ENCODE results near the gene DCUN1D1.
A peak's percentile ranks its signal among the peaks of the same experiment; 100 is the strongest.

DCUN1D1 gene

DNA sequence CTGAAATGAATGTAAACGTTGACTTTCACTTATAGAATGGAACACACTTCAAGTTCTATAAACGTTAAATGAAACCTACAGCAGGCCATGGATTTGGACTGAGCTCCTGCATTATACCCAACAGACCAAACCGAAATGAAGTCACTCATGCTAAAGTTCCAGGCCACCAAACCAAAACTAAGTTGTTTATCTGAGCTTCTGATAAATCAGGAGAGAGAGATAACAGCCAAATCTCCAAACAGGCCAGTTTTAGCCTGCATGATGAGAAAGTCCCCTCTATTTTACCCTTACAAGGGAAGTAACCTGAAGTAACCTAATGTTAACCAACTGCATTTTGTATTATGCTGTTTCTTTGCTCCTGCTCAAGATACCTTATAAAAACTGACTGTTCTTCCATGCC is 44.5 kb downstream of the DCUN1D1 start:
- DNase-seq: no peak

GRCh38 chr3:182925944-182926337 is 54.4 kb downstream of the DCUN1D1 start:
- DNase-seq: no peak

GRCh38 chr3:182925330-182925943 is 54.9 kb downstream of the DCUN1D1 start:
- no peak for DNase-seq

- no peak for DNase-seq
Measured at GRCh38 chr3:182921665-182922355, 58.5 kb downstream of the DCUN1D1 start.

- no peak for DNase-seq
Measured at GRCh38 chr3:182920515-182921084, 59.7 kb downstream of the DCUN1D1 start.

DNA sequence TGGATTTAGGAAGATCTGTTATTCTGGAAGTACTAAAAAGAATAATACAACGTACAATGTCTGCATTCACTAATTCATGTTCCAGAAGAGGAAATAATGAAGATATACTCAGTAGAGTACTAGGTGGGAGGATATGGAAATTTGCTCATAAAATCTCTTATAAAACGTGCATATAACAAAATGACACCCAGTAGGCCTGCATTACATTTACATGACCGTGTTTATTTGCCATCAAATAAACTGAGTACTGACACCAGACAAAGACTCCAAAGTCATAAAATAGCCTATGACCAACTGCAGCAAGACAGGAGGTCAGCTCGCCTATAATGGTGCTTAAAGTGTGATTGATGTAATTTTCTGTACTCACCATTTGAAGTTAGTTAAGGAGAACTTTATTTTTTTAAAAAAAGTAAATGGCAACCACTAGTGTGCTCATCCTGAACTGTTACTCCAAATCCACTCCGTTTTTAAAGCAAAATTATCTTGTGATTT is 60.4 kb downstream of the DCUN1D1 start:
- DNase-seq: no peak

- DNase-seq: no peak
Measured at GRCh38 chr3:182917134-182917533, 63.2 kb downstream of the DCUN1D1 start.

DNA sequence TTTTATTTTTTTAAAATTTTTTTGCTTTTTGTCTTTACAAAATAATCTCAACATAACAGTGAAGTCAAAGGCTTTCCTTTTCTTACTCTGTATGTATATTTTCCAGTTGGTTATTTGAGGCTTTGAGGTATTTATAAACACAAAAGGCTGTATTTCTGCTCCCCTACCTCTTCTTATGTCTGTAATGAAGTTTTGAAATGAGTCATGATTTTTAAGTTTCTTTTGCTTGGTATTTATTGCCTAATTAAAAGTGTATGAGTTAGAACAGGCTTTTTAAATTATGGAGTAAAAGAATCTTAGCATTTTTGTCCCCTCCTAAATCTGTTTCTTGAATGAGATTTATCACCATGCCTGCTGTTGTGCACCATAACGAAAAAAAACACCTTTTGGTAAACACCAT is 66.0 kb downstream of the DCUN1D1 start:
- DNase-seq: no peak

- DNase-seq: no peak
Measured at GRCh38 chr3:182913889-182914288, 66.4 kb downstream of the DCUN1D1 start.

DNA sequence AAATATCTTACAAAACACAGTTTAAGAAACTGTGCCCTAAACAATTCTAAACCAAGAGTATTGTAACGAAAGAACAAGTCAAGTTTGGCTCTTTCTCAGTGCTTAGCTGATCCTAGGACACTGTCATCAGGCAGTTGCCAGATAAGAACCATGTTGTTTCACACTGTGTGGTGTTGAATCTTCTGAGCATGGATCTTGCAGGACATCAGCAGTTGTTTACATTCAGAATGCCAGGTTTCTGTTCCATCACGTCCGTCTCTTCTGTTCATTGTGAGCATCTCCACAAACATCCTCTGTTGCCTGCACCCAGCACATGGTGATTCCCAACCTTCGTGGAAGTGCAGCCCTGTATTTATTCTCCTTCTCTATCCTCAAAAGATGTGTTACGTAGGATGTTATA is 67.9 kb downstream of the DCUN1D1 start:
- no peak for DNase-seq

DNA sequence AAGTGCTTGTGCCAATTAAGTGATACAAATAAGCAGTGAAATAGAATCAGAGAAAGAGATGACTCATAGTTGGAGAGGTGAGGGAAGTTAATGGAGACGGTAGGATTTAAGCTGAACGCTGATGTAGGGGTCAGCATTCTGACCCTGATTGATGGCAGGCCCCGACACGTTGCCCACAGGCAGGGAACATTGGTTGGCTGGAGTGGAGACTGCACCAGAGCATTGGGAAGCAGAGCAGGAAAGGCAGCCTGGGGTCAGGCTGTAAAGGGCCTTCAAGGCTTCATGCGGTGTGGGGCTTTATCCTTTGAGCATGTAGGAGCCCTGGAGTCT is 68.6 kb downstream of the DCUN1D1 start:
- no peak for DNase-seq

DNA sequence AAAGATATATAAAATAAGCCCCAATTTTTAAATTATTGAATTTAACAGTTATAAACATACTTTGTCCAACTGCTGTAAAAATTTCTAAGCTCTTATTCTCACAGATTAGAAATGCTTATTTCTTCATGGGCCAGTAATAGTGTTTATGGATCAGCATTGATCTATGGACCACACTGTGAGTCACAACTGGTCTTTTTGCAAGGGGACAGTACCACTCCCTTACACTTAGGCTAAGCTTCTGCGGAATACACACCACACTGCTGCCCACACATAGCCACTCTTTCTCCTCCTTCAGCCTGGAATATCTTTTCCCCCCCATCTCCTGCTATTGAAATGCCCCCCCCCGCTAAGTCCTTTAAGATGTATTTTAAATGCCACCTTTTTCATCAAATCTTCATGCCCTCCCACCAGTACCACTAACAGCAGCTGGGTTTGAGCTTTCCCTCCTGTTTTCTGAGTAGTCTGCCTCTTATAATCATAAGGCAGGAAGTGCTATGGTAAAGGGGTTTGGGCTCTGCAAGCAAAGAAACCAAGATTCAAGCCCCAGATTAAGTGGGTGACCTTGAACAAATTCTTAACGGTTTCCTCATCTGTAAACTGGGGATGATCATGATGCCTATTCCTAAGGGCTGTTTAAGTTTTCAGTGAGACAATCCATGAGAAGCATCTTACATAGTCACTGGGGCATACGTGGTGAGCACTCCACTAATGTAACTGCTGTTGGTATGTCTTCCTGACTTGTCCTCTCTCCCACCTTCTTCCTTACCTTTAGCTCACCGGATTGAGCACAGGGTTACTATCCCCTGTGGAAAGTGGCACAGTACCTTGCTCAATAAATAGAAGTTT is 69.2 kb downstream of the DCUN1D1 start:
- no peak for DNase-seq

DNA sequence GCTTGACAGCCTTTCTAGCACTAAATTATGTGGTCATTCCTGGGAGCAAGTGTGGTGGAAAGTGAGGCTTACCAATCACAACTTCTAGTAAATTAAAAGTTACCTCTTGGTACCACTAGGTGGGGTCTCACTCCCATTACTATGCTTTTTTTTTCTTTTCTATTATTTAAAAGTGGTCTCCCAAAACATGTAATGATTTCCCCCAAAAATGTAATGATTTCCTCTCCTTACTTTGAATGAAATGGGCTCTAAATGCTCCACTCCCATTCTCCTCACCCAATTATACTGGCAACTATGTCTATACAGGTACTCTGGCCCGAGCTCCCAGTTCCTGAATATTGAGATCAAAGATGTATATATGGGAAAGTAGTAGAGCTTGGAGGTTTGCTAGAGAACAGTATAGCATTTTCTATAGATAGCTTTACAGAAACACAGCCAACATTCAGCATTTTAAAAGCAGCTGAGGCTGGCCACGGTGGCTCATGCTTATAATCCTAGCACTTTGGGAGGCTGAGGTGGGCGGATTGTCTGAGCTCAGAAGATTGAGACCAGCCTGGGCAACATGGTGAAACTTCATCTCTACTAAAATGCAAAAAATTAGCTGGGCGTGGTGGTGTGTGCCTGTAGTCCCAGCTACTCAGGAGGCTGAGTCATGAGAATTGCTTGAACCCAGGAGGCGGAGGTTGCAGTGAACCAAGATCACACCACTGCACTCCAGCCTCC is 70.9 kb downstream of the DCUN1D1 start:
- DNase-seq: peak; percentile 31

DNA sequence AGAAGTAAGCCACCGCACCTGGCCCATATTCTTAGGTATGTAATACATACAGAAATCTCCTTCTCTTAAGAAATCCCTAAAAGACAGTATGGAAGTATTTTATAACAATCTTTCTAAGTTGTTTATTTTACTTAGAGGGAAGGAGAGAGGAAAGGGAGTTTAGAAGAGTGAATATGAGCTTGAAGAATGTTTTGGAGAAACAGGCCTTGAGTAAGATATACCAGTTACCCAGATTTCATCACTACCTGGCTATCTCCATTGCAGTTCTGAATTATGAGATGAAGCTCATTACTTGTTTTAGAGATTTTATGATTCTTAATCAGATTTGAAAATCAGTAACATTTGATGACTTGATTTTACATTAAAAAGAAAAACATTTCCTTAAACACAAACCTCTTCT is 71.9 kb downstream of the DCUN1D1 start:
- DNase-seq: no peak

GRCh38 chr3:182906036-182906435 is 74.3 kb downstream of the DCUN1D1 start:
- no peak for DNase-seq

DNA sequence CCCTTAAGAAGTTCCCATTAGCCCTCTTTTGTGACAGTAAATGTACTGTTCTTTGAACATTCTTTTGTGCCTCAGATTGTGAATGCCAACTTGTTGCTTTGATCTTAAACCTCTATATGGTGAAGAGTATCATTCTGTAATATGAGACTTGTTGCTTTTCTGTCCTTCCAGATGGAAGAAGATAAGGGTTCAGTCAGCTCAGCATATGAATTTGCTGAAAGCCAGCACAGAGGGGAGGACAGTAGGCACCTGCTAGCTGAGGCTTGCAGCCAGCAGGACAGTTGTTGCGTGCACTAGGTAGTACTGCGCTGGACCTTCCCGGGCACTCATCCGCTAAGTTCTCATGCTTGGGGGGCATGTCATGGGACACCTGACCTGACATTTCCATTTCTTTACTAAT is 74.7 kb downstream of the DCUN1D1 start:
- no peak for DNase-seq

DNA sequence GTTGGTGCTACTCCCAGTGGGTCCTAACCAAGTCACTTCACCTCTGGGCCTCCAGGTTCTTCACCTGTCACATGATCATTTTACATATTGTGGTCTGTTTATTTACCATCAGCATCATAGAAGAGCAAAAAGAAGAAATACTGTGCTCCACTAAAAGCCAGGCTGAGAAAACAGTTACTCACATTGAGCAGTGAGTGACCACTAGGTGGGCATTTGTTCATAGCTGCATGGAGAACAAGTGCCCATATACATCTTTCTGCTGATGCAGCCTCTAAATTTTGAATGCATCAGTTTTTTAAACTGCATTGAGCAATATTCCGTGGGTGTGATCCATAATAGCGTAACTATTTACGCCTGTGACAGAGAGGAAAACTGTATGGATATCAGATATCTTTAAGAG is 76.2 kb downstream of the DCUN1D1 start:
- no peak for DNase-seq

- no peak for DNase-seq
Measured at GRCh38 chr3:182902236-182902635, 78.1 kb downstream of the DCUN1D1 start.

DNA sequence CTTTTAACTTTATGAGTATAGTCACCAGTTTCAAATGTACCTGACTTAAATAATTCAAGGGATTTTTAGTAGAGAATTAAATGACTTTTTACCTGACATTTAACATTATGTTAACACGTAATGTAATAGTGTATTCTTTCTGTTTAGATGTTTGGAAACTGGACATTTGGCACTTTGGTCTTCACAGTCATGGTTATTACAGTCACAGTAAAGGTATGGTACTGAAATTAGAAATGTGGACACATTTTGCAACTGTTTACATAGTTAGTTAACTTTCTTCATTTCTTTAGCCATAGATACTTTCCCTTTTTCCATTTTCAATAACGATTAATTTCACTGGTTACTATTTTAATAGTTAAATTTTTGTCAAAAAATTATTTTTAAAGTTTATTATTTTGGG is 83.8 kb downstream of the DCUN1D1 start:
- no peak for DNase-seq

- DNase-seq: no peak
Measured at GRCh38 chr3:182895513-182896112, 84.7 kb downstream of the DCUN1D1 start.

DNA sequence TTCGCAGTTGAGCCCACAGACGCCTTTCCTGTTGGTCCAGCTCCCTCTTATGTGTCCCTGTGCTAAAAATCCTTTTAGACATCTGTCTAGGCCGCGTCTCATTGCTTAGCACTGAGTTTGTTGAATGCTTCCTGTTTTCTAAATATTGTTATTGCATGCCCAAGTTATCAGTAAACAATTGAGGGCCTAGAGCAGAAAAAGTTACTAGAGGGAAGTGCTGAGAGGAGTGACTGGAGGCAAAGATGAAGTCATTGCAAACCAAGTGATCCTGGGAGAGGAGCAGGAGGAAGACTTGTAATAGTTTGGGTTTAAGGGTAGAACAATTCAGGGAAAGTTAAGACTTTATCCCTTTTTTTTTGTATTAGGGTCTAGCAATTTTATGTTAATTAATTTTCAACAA is 88.1 kb downstream of the DCUN1D1 start:
- no peak for DNase-seq

DNA sequence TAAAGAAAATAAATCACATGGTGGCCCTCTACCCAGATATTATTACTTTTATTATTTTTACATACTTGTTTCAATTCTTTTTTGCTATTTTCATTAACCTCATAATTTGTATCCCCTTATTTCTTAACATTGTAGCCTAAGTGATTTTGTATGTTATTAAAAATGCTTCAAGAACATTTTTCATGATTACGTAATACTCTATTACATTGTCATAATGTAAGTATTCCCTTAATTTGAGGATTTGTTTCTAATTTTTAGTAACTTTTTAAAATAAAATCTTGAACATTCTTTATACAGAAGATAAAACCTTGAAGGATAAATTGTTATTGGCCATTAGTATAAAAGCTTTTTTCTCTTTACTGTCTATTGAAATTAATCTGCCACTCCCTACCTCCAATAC is 89.0 kb downstream of the DCUN1D1 start:
- DNase-seq: no peak

Data from eye (tissue), 1 donor.